Thyroid gland (tissue), 4 donors: Measurements from ENCODE around the gene GAGE12D.
"Not testable (repeated sequence)": the region's sequence is repeated elsewhere in the genome, so short reads cannot be mapped to it uniquely, and the experiment has no call there.

Experiments
- POLR2A ChIP-seq, 2 donors: fragments of 450-650 bp; IDR thresholded peaks; one replicate each; pipeline ENCODE4 v1.6.1; 2017; ENCODE audit warnings: antibody characterized with exemption in 2 of 2, mild to moderate bottlenecking in 2 of 2, moderate library complexity in 1 of 2
- TF ChIP-seq, protein P1 (sequence below), 6 experiments: fragments of 200-600 bp in 3 of 6; fragments of 450-650 bp in 3 of 6; sonication (generic) in 3 of 6; IDR thresholded peaks; one replicate each; pipeline ENCODE4 v1.5.1; 2016 to 2019; ENCODE audit warnings: antibody characterized with exemption in 6 of 6, mild to moderate bottlenecking in 2 of 6, inconsistent platforms in 1 of 6, moderate library complexity in 1 of 6

DNA sequence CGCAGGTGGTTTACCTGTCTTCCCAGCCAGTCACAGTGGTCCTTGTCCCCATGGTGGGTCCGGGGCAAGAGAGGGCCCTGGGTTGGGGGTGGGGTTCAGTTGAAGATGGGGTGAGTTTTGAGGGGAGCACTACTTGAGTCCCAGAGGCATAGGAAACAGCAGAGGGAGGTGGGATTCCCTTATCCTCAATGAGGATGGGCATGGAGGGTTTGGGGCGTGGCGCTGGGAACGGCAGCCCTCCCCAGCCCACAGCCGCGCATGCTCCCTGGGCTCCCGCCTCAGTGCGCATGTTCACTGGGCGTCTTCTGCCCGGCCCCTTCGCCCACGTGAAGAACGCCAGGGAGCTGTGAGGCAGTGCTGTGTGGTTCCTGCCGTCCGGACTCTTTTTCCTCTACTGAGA, 19.0 kb downstream of the GAGE12D start, which contains the start of gene GAGE12F:
- TF ChIP-seq, protein P1, sequence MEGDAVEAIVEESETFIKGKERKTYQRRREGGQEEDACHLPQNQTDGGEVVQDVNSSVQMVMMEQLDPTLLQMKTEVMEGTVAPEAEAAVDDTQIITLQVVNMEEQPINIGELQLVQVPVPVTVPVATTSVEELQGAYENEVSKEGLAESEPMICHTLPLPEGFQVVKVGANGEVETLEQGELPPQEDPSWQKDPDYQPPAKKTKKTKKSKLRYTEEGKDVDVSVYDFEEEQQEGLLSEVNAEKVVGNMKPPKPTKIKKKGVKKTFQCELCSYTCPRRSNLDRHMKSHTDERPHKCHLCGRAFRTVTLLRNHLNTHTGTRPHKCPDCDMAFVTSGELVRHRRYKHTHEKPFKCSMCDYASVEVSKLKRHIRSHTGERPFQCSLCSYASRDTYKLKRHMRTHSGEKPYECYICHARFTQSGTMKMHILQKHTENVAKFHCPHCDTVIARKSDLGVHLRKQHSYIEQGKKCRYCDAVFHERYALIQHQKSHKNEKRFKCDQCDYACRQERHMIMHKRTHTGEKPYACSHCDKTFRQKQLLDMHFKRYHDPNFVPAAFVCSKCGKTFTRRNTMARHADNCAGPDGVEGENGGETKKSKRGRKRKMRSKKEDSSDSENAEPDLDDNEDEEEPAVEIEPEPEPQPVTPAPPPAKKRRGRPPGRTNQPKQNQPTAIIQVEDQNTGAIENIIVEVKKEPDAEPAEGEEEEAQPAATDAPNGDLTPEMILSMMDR (IDR thresholded peaks at IDR 0.05), result not testable (repeated sequence)
- TF ChIP-seq POLR2A (IDR thresholded peaks at IDR 0.05), result not testable (repeated sequence)
